HepG2 (cell line): ENCODE results near the gene S100A5. TPM values are rescaled to one million over a fixed set of nuclear protein-coding genes. Genes with fewer than 3 reads are reported as not detected.

Experiments used
- CHD2 ChIP-seq: IDR thresholded peaks from 2 replicates; pipeline ENCODE4 v1.6.1; 2011; ENCODE audit warnings: low read depth, low read length, improper control_type of control experiment
- FOXC1 ChIP-seq: sonication (generic); formaldehyde crosslinking; IDR thresholded peaks from 2 replicates; pipeline ENCODE4 v1.8.0; 2022; ENCODE audit warnings: mild to moderate bottlenecking, missing genetic modification reagents, borderline replicate concordance
- HCFC1 ChIP-seq: fragments of 150-350 bp; IDR thresholded peaks from 2 replicates; pipeline ENCODE4 v1.6.1; 2014; ENCODE audit warnings: low read depth, low read length
- HMG20A ChIP-seq: IDR thresholded peaks from 2 replicates; pipeline ENCODE4 v1.6.1; 2016; ENCODE audit warnings: borderline replicate concordance
- KDM2A ChIP-seq: sonication (generic); formaldehyde crosslinking; IDR thresholded peaks from 2 replicates; pipeline ENCODE4 v1.4.0; 2020; ENCODE audit warnings: low read depth, missing genetic modification reagents, borderline replicate concordance
- POLR2AphosphoS5 ChIP-seq: IDR thresholded peaks from 2 replicates; pipeline ENCODE4 v1.6.1; 2012; ENCODE audit warnings: low read depth, low read length
- YEATS2 ChIP-seq: sonication (generic); formaldehyde crosslinking; IDR thresholded peaks from 2 replicates; pipeline ENCODE4 v1.4.0; 2020; ENCODE audit warnings: missing genetic modification reagents, borderline replicate concordance
- ZNF101 ChIP-seq: sonication (generic); formaldehyde crosslinking; IDR thresholded peaks from 2 replicates; pipeline ENCODE4 v1.4.0; 2020; ENCODE audit warnings: mild to moderate bottlenecking, low read depth, missing genetic modification reagents, borderline replicate concordance
- ZNF460 ChIP-seq: sonication (generic); formaldehyde crosslinking; IDR thresholded peaks from 2 replicates; pipeline ENCODE4 v1.5.1; 2020; ENCODE audit warnings: missing genetic modification reagents, mild to moderate bottlenecking, borderline replicate concordance
- ZNF891 ChIP-seq: sonication (generic); formaldehyde crosslinking; IDR thresholded peaks from 2 replicates; pipeline ENCODE4 v1.5.0; 2020; ENCODE audit warnings: mild to moderate bottlenecking, missing genetic modification reagents
- polyA plus RNA-seq, 8 experiments: library from polyadenylated mRNA; depleted of rRNA in 3 of 8; stranded (reverse) in 7 of 8; unstranded in 1 of 8; fragments of >200 nt; fragmentation: Illumina TruSeq in 4 of 8; extraction: Trizol in 4 of 8; gene quantifications; 2 replicates each; pipeline versions ENCODE4 v1.2.1 to v1.2.3, GENCODE V29; 2011 to 2016; ENCODE audit warnings: low read depth in 4 of 8, missing spikeins in 1 of 8, mixed read lengths in 1 of 8; ENCODE audit not compliant: insufficient read depth in 1 of 8
- total RNA-seq, 5 experiments: library from RNA; depleted of rRNA; stranded (reverse); fragments of >200 nt; fragmentation: Illumina TruSeq; extraction: Trizol; gene quantifications; 2 replicates each; pipeline ENCODE4 v1.2.3, GENCODE V29; 2016; ENCODE audit warnings: low read depth in 1 of 5
- TF ChIP-seq, protein P1 (sequence below): sonication (generic); formaldehyde crosslinking; IDR thresholded peaks from one replicate; pipeline ENCODE4 v1.5.1; 2020; ENCODE audit warnings: mild to moderate bottlenecking, missing genetic modification reagents; ENCODE audit errors: not compliant biosample characterization
- TF ChIP-seq, protein P2 (sequence below): IDR thresholded peaks from 2 replicates; pipeline ENCODE4 v1.6.1; 2016
- TF ChIP-seq, protein P3 (sequence below): sonication (generic); formaldehyde crosslinking; IDR thresholded peaks from 2 replicates; pipeline ENCODE4 v1.4.0; 2020; ENCODE audit warnings: missing genetic modification reagents, borderline replicate concordance
- TF ChIP-seq, protein P4 (sequence below): sonication (generic); formaldehyde crosslinking; IDR thresholded peaks from 2 replicates; pipeline ENCODE4 v1.5.0; 2020; ENCODE audit warnings: mild to moderate bottlenecking, missing genetic modification reagents

The S100A5 gene
- total and polyA plus RNA-seq, 2 of the 13 experiments (the other 11 are each of a cell fraction or from before 2014, with no cell fraction given): not detected

DNA sequence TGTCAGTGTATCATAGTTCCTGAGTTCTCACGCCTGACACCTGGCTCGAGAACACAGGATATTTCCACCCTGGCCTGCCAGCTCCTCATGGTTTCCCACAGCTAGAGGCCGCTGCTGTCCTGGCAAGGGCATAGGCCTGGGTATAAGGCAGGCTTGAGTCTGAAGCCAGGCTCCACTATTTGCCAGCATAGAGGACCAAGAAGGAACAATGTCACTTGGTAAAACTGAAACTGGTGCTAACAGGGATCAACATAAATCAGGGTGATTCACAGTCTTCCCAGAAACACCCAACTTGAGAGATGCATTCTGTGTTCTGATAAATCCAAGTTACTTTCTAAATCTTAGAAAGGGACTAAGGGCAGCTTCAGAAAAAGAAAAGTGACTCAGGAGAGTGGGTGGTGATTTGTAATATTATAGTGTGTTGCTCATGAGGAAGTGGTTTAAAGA is 31.9 kb upstream of the S100A5 start (continued):
- TF ChIP-seq KDM2A (CRISPR knock-in tag): peak; percentile 56; the same call in 1 of the 2 replicates
- TF ChIP-seq ZNF460: no peak
- TF ChIP-seq ZNF101 (CRISPR knock-in tag): no peak
- no peak for TF ChIP-seq HMG20A (CRISPR knock-in tag)
- TF ChIP-seq HCFC1: no peak
- TF ChIP-seq, protein P1, sequence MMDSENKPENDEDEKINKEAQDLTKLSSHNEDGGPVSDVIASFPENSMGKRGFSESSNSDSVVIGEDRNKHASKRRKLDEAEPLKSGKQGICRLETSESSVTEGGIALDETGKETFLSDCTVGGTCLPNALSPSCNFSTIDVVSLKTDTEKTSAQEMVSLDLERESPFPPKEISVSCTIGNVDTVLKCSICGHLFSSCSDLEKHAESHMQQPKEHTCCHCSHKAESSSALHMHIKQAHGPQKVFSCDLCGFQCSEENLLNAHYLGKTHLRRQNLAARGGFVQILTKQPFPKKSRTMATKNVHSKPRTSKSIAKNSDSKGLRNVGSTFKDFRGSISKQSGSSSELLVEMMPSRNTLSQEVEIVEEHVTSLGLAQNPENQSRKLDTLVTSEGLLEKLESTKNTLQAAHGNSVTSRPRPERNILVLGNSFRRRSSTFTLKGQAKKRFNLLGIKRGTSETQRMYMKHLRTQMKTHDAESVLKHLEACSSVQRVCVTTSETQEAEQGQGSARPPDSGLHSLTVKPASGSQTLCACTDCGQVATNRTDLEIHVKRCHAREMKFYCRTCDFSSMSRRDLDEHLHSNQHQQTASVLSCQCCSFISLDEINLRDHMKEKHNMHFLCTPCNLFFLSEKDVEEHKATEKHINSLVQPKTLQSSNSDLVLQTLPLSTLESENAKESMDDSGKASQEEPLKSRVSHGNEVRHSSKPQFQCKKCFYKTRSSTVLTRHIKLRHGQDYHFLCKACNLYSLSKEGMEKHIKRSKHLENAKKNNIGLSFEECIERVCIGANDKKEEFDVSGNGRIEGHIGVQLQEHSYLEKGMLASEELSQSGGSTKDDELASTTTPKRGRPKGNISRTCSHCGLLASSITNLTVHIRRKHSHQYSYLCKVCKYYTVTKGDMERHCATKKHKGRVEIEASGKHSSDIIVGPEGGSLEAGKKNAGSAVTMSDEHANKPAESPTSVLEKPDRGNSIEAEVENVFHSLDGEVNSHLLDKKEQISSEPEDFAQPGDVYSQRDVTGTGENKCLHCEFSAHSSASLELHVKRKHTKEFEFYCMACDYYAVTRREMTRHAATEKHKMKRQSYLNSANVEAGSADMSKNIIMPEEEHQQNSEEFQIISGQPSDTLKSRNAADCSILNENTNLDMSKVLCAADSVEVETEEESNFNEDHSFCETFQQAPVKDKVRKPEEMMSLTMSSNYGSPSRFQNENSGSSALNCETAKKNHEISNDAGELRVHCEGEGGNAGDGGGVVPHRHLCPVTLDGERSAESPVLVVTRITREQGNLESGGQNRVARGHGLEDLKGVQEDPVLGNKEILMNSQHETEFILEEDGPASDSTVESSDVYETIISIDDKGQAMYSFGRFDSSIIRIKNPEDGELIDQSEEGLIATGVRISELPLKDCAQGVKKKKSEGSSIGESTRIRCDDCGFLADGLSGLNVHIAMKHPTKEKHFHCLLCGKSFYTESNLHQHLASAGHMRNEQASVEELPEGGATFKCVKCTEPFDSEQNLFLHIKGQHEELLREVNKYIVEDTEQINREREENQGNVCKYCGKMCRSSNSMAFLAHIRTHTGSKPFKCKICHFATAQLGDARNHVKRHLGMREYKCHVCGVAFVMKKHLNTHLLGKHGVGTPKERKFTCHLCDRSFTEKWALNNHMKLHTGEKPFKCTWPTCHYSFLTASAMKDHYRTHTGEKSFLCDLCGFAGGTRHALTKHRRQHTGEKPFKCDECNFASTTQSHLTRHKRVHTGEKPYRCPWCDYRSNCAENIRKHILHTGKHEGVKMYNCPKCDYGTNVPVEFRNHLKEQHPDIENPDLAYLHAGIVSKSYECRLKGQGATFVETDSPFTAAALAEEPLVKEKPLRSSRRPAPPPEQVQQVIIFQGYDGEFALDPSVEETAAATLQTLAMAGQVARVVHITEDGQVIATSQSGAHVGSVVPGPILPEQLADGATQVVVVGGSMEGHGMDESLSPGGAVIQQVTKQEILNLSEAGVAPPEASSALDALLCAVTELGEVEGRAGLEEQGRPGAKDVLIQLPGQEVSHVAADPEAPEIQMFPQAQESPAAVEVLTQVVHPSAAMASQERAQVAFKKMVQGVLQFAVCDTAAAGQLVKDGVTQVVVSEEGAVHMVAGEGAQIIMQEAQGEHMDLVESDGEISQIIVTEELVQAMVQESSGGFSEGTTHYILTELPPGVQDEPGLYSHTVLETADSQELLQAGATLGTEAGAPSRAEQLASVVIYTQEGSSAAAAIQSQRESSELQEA: no peak
- no peak for TF ChIP-seq CHD2
- TF ChIP-seq, protein P2, sequence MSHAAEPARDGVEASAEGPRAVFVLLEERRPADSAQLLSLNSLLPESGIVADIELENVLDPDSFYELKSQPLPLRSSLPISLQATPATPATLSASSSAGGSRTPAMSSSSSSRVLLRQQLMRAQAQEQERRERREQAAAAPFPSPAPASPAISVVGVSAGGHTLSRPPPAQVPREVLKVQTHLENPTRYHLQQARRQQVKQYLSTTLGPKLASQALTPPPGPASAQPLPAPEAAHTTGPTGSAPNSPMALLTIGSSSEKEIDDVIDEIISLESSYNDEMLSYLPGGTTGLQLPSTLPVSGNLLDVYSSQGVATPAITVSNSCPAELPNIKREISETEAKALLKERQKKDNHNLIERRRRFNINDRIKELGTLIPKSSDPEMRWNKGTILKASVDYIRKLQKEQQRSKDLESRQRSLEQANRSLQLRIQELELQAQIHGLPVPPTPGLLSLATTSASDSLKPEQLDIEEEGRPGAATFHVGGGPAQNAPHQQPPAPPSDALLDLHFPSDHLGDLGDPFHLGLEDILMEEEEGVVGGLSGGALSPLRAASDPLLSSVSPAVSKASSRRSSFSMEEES (CRISPR knock-in tag): no peak
- no peak for TF ChIP-seq FOXC1 (CRISPR knock-in tag)
- TF ChIP-seq, protein P3, sequence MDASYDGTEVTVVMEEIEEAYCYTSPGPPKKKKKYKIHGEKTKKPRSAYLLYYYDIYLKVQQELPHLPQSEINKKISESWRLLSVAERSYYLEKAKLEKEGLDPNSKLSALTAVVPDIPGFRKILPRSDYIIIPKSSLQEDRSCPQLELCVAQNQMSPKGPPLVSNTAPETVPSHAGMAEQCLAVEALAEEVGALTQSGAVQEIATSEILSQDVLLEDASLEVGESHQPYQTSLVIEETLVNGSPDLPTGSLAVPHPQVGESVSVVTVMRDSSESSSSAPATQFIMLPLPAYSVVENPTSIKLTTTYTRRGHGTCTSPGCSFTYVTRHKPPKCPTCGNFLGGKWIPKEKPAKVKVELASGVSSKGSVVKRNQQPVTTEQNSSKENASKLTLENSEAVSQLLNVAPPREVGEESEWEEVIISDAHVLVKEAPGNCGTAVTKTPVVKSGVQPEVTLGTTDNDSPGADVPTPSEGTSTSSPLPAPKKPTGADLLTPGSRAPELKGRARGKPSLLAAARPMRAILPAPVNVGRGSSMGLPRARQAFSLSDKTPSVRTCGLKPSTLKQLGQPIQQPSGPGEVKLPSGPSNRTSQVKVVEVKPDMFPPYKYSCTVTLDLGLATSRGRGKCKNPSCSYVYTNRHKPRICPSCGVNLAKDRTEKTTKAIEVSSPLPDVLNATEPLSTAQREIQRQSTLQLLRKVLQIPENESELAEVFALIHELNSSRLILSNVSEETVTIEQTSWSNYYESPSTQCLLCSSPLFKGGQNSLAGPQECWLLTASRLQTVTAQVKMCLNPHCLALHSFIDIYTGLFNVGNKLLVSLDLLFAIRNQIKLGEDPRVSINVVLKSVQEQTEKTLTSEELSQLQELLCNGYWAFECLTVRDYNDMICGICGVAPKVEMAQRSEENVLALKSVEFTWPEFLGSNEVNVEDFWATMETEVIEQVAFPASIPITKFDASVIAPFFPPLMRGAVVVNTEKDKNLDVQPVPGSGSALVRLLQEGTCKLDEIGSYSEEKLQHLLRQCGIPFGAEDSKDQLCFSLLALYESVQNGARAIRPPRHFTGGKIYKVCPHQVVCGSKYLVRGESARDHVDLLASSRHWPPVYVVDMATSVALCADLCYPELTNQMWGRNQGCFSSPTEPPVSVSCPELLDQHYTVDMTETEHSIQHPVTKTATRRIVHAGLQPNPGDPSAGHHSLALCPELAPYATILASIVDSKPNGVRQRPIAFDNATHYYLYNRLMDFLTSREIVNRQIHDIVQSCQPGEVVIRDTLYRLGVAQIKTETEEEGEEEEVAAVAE (CRISPR knock-in tag): 0 out of 2 replicates have a peak, but pooled peaks have one; percentile 35
- TF ChIP-seq POLR2AphosphoS5: no peak
- no peak for TF ChIP-seq YEATS2 (CRISPR knock-in tag)
- TF ChIP-seq ZNF891 (CRISPR knock-in tag): no peak
- TF ChIP-seq, protein P4, sequence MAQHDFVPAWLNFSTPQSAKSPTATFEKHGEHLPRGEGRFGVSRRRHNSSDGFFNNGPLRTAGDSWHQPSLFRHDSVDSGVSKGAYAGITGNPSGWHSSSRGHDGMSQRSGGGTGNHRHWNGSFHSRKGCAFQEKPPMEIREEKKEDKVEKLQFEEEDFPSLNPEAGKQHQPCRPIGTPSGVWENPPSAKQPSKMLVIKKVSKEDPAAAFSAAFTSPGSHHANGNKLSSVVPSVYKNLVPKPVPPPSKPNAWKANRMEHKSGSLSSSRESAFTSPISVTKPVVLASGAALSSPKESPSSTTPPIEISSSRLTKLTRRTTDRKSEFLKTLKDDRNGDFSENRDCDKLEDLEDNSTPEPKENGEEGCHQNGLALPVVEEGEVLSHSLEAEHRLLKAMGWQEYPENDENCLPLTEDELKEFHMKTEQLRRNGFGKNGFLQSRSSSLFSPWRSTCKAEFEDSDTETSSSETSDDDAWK (CRISPR knock-in tag): no peak
